ENCODE data around the gene COX8C. TPM values are rescaled to one million over a fixed set of nuclear protein-coding genes. Genes with fewer than 3 reads are reported as not detected.

Gene COX8C
- total and polyA plus RNA-seq, 10 of the 15 experiments (the other 5 are each of a cell fraction or from before 2014, with no cell fraction given) = 0.15 to 0.20 TPM; not detected in 8

- TF ChIP-seq SPI1 (IDR thresholded peaks at IDR 0.05; ENCODE audit: borderline replicate concordance, insufficient read depth, low read depth, low read length) (no peak), YY1 (IDR thresholded peaks at IDR 0.05; ENCODE audit: low read depth, low read length) (no peak), BMI1 (IDR thresholded peaks at IDR 0.05; ENCODE audit: borderline replicate concordance) (no peak), BCL3 (IDR thresholded peaks at IDR 0.05; ENCODE audit: borderline replicate concordance, insufficient read depth, low read depth, low read length, poor library complexity, severe bottlenecking) (no peak), YBX1 (IDR thresholded peaks at IDR 0.05) (no peak), CHD1 (IDR thresholded peaks at IDR 0.05; ENCODE audit: low read depth, low read length) (no peak), NFIC (IDR thresholded peaks at IDR 0.05; ENCODE audit: low read depth, low read length) (no peak)
These were observed 3.7 kb upstream of the COX8C start (continued) for GRCh38 chr14:93343266-93343665.

GRCh38 chr14:93343797-93344196 is 3.2 kb upstream of the COX8C start:
- ChIA-PET POLR2A (no interaction called here), RAD21 (ENCODE audit: unreplicated experiment) (interaction anchor here (0.6 kb wide), 1 partner anchor 297 kb away, joined by 3 read pairs; no protein-coding TSS in a partner anchor), SMC1A (ENCODE audit: uncharacterized antibody, unreplicated experiment) (interaction anchor here (0.8 kb wide), 1 partner anchor 25 kb away, joined by 3 read pairs; no protein-coding TSS in a partner anchor), CTCF (interaction anchor here (0.7 to 0.8 kb wide), 2 partner anchors 13 to 109 kb away, joined by 3 read pairs; no protein-coding TSS in a partner anchor)
- Histone ChIP-seq H4K20me1 (ENCODE audit: control insufficient read depth, insufficient read depth) (no peaks in the 10 kb centered on the region), H3K79me2 (ENCODE audit: control insufficient read depth, insufficient read depth, low read length) (no peaks in the 10 kb centered on the region), H3K9me3 (replicated peaks; ENCODE audit: control insufficient read depth, insufficient read depth, low read length) (peaks cover 8% of the 10 kb centered on the region; the same call in 2 of the 3 replicates), H3K4me1 (ENCODE audit: control insufficient read depth, insufficient read depth, low read length) (no peaks in the 10 kb centered on the region), H3K4me3 (no peak overlapping the region), H3K4me2 (ENCODE audit: control insufficient read depth, insufficient read depth) (no peak overlapping the region), H3K27me3 (replicated peaks in 1 of 2; ENCODE audit: control insufficient read depth in 2 of 2, insufficient read depth in 2 of 2, low read length in 1 of 2) (no peaks in the 10 kb centered on the region), H3K36me3 (ENCODE audit: control insufficient read depth in 2 of 2, insufficient read depth in 2 of 2, low read length in 1 of 2) (no peaks in the 10 kb centered on the region), H3K27ac (ENCODE audit: control insufficient read depth, insufficient read depth) (no peak overlapping the region), H3K9ac (ENCODE audit: control insufficient read depth, insufficient read depth, low read length) (no peak overlapping the region), H2AFZ (ENCODE audit: control insufficient read depth, low read depth, low read length) (no peak overlapping the region)
- FAIRE-seq (no peak), ATAC-seq (no peak), DNase-seq (ENCODE audit: low read depth, low spot score) (no peak)
- in situ Hi-C loops (cut with MboI) = no loop called here
- TF ChIP-seq RELA (IDR thresholded peaks at IDR 0.05; ENCODE audit: borderline replicate concordance, partially characterized antibody) = no peak
- TF ChIP-seq USF1 (IDR thresholded peaks at IDR 0.05; ENCODE audit: borderline replicate concordance, extremely low read length, insufficient read depth, low read depth, low read length) = no peak
- TF ChIP-seq HSF1 (IDR thresholded peaks at IDR 0.05; ENCODE audit: low read depth, low read length) = no peak
- TF ChIP-seq FOS (IDR thresholded peaks at IDR 0.05; ENCODE audit: borderline replicate concordance, extremely low read depth, insufficient read length) = no peak
- TF ChIP-seq KAT2A (conservative IDR thresholded peaks at IDR 0.05; ENCODE audit: control insufficient read depth, low read depth, low read length) = no peak
- TF ChIP-seq SKIL (IDR thresholded peaks at IDR 0.05; ENCODE audit: low read depth, poor library complexity, severe bottlenecking) = no peak
- TF ChIP-seq ZNF384 (IDR thresholded peaks at IDR 0.05; ENCODE audit: borderline replicate concordance, low read depth, low read length) = no peak
- TF ChIP-seq POLR2AphosphoS2 (IDR thresholded peaks at IDR 0.05; ENCODE audit: low read depth, low read length) = no peak
- no peak for TF ChIP-seq BCL11A (IDR thresholded peaks at IDR 0.05; ENCODE audit: low read depth, low read length)
- no peak for TF ChIP-seq TARDBP (IDR thresholded peaks at IDR 0.05; ENCODE audit: borderline replicate concordance)
- no peak for TF ChIP-seq IKZF1 (conservative IDR thresholded peaks at IDR 0.05)
- whole genome bisulfite sequencing (ENCODE audit: insufficient coverage, insufficient replicate concordance, low lambda C conversion rate, missing lambda C conversion rate) = 97% methylated on average over 2 of the region's 2 CpGs
- intact Hi-C loops (cut with micrococcal nuclease; ENCODE audit: unreplicated experiment) = no loop called here
- BruUV-seq (replicated peaks) = no TSS peak

Measured in GM12878 (cell line).